Endothelial cell of umbilical vein (primary cell): ENCODE measurements around the gene TRAPPC2.
"Not testable (repeated sequence)": the region's sequence is repeated elsewhere in the genome, so short reads cannot be mapped to it uniquely, and the experiment has no call there.

Source experiments
- EZH2 ChIP-seq: IDR thresholded peaks from 2 replicates; pipeline ENCODE4 v1.6.1; 2012; ENCODE audit warnings: borderline replicate concordance, low read depth, mild to moderate bottlenecking, moderate library complexity, low read length, inconsistent platforms; ENCODE audit not compliant: severe bottlenecking
- FOS ChIP-seq: IDR thresholded peaks from 2 replicates; pipeline ENCODE4 v1.6.1; 2011; ENCODE audit warnings: mild to moderate bottlenecking, low read length, moderate library complexity, borderline replicate concordance; ENCODE audit not compliant: insufficient read depth
- POLR2A ChIP-seq: IDR thresholded peaks from 2 replicates; pipeline ENCODE4 v1.6.1; 2012; ENCODE audit warnings: low read depth, mild to moderate bottlenecking, control low read depth, low read length
- POLR2AphosphoS5 ChIP-seq: IDR thresholded peaks from 2 replicates; pipeline ENCODE4 v1.6.1; 2012; ENCODE audit warnings: low read depth, mild to moderate bottlenecking, control low read depth, low read length, moderate library complexity; ENCODE audit not compliant: insufficient read depth
- TF ChIP-seq, protein P1 (sequence below), 2 donors: IDR thresholded peaks; 1 replicate in 1 of 2; 2 replicates in 1 of 2; pipeline ENCODE4 v1.5.1; 2011; ENCODE audit warnings: low read length in 2 of 2, mild to moderate bottlenecking in 2 of 2, moderate library complexity in 2 of 2, control low read depth in 1 of 2, inconsistent platforms in 1 of 2, low read depth in 1 of 2; ENCODE audit not compliant: insufficient read depth in 1 of 2; ENCODE audit errors: extremely low read depth in 1 of 2
- TF ChIP-seq, protein P2 (sequence below): IDR thresholded peaks from 2 replicates; pipeline ENCODE4 v1.6.1; 2011; ENCODE audit not compliant: insufficient read depth, insufficient read length

DNA sequence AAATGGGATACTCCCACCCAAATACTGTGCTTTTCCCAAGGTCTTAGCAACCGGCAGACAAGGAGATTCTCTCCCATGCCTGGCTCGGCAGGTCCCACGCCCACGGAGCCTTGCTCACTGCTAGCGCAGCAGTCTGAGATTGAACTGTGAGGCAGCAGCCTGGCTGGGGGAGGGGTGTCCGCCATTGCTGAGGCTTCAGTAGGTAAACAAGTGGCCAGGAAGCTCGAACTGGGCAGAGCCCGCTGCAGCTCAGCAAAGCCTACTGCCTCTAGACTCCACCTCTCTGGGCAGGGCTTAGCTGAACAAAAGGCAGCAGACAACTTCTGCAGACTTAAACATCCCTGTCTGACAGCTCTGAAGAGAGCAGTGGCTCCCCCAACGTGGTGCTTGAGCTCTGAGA, 9.5 kb downstream of the TRAPPC2 start:
- TF ChIP-seq, protein P1, sequence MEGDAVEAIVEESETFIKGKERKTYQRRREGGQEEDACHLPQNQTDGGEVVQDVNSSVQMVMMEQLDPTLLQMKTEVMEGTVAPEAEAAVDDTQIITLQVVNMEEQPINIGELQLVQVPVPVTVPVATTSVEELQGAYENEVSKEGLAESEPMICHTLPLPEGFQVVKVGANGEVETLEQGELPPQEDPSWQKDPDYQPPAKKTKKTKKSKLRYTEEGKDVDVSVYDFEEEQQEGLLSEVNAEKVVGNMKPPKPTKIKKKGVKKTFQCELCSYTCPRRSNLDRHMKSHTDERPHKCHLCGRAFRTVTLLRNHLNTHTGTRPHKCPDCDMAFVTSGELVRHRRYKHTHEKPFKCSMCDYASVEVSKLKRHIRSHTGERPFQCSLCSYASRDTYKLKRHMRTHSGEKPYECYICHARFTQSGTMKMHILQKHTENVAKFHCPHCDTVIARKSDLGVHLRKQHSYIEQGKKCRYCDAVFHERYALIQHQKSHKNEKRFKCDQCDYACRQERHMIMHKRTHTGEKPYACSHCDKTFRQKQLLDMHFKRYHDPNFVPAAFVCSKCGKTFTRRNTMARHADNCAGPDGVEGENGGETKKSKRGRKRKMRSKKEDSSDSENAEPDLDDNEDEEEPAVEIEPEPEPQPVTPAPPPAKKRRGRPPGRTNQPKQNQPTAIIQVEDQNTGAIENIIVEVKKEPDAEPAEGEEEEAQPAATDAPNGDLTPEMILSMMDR (IDR thresholded peaks at IDR 0.05; ENCODE audit: extremely low read depth in 1 of 2, insufficient read depth in 1 of 2, low read depth in 1 of 2, low read length in 2 of 2): not testable (repeated sequence)
- TF ChIP-seq EZH2, POLR2AphosphoS5, POLR2A, FOS: not testable (repeated sequence)
- TF ChIP-seq, protein P2, sequence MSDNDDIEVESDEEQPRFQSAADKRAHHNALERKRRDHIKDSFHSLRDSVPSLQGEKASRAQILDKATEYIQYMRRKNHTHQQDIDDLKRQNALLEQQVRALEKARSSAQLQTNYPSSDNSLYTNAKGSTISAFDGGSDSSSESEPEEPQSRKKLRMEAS: not testable (repeated sequence)
